Natural killer cell (primary cell): ENCODE results near the gene WFDC8. TPM values are rescaled to one million over a fixed set of nuclear protein-coding genes. Genes with fewer than 3 reads are reported as not detected.

Experiments used
- ATAC-seq, 3 donors: fragments of 150-1000 bp in 2 of 3; fragments of 200-7000 bp in 1 of 3; cut with Tn5 transposase; 1 replicate in 1 of 3; 2 replicates in 2 of 3; pipeline ENCODE4 v1.10.0; 2021; ENCODE audit warnings: mild to moderate bottlenecking in 2 of 3, moderate library complexity in 2 of 3
- DNase-seq, 2 donors: peaks; one replicate each; pipeline versions ENCODE4 v3.0.0 to v3.0.0-alpha.2; 2013 to 2021; ENCODE audit warnings: mixed read lengths in 1 of 2
- H3K27ac ChIP-seq: one replicate; pipeline ENCODE4 v1.5.1; 2013; ENCODE audit warnings: mild to moderate bottlenecking, low read length
- H3K27me3 ChIP-seq: one replicate; pipeline ENCODE4 v1.6.1; 2013; ENCODE audit warnings: low read length; ENCODE audit not compliant: control insufficient read depth, insufficient read depth
- H3K36me3 ChIP-seq: one replicate; pipeline ENCODE4 v1.6.1; 2013; ENCODE audit warnings: low read length; ENCODE audit not compliant: control insufficient read depth, insufficient read depth
- H3K4me1 ChIP-seq: one replicate; pipeline ENCODE4 v1.6.1; 2013; ENCODE audit warnings: low read length; ENCODE audit not compliant: control insufficient read depth, insufficient read depth
- H3K4me3 ChIP-seq: one replicate; pipeline ENCODE4 v1.5.1; 2013; ENCODE audit warnings: low read length
- H3K9me3 ChIP-seq: one replicate; pipeline ENCODE4 v1.6.1; 2013; ENCODE audit warnings: low read length; ENCODE audit not compliant: control insufficient read depth, insufficient read depth
- H3K27ac Mint-ChIP-seq, 2 donors: one replicate each; pipeline ENCODE4 v1.8.0; 2022; ENCODE audit warnings: mild to moderate bottlenecking in 2 of 2, mixed read lengths in 2 of 2, moderate library complexity in 1 of 2
- H3K27me3 Mint-ChIP-seq, 2 donors: one replicate each; pipeline ENCODE4 v1.8.0; 2022; ENCODE audit warnings: low read depth in 2 of 2, mixed read lengths in 2 of 2
- H3K36me3 Mint-ChIP-seq: one replicate; pipeline ENCODE4 v1.8.0; 2022; ENCODE audit warnings: mixed read lengths
- H3K4me1 Mint-ChIP-seq, 2 donors: one replicate each; pipeline ENCODE4 v1.8.0; 2022; ENCODE audit warnings: mixed read lengths in 2 of 2
- H3K4me3 Mint-ChIP-seq: one replicate; pipeline ENCODE4 v1.8.0; 2022; ENCODE audit warnings: mild to moderate bottlenecking, moderate library complexity, mixed read lengths
- H3K9me3 Mint-ChIP-seq, 2 donors: one replicate each; pipeline ENCODE4 v1.8.0; 2022; ENCODE audit warnings: mixed read lengths in 2 of 2
- CTCF ChIP-seq: fragments of 200-600 bp; IDR thresholded peaks from one replicate; pipeline ENCODE4 v1.8.0; 2022; ENCODE audit warnings: antibody characterized with exemption
- WGBS: methylation state at CpG from one replicate; pipeline ENCODE4 v1.1.7; 2013; ENCODE audit warnings: missing lambda C conversion rate; ENCODE audit not compliant: insufficient coverage; 5-methylcytosine and 5-hydroxymethylcytosine counted together
- intact Hi-C: fragments of 100-400 bp; cut with micrococcal nuclease; formaldehyde crosslinking; loops from one replicate; pipeline ENCODE4 v1.14.2; 2022
- total RNA-seq, 4 donors: library from RNA; stranded (reverse); fragments of 120-200 nt in 1 of 4; gene quantifications; one replicate each; pipeline versions ENCODE4 v1.2.3 to v1.2.4, GENCODE V29; 2013 to 2022

The WFDC8 gene
- total RNA-seq, 3 donors from 2014 or later (not counting 1 experiment from before 2014, with no cell fraction given) = not detected

DNA sequence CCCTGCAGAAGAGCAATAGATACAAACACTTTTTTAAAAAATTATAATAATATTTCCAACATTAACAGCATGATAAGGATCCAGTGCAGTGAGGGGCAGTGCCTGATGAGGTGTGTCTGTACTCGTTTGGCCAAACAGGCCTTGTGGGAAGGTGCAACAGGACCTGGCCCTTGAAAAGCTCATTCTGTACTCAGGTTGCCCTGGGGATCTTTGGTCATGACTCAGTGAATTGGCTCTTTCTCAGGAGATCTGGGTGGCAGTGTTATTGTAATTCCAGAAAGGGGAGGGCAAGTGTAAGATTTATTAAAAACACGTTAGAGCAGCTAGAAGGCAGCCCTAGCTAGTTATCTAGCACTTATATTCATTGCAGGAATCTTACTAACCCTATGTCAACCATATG, 60.8 kb downstream of the WFDC8 start:
- H3K9me3 Mint-ChIP-seq = no peaks in the 10 kb centered on the region
- TF ChIP-seq CTCF = no peak
- Histone ChIP-seq H3K36me3 (no peaks in the 10 kb centered on the region), H3K9me3 (no peaks in the 10 kb centered on the region), H3K27ac (no peak overlapping the region), H3K4me1 (no peaks in the 10 kb centered on the region), H3K27me3 (peaks cover 3% of the 10 kb centered on the region), H3K4me3 (no peak overlapping the region)
- intact Hi-C loops = no loop called here
- no peak for ATAC-seq
- DNase-seq = no peak
- peaks cover 18 to 29% of the 10 kb centered on the region in 2 donors for H3K27me3 Mint-ChIP-seq
- 67% methylated on average over 1 of the region's 2 CpGs for WGBS
- H3K4me1 Mint-ChIP-seq = no peaks in the 10 kb centered on the region
- no peak overlapping the region for H3K27ac Mint-ChIP-seq
- H3K36me3 Mint-ChIP-seq = no peaks in the 10 kb centered on the region
- H3K4me3 Mint-ChIP-seq = no peak overlapping the region

DNA sequence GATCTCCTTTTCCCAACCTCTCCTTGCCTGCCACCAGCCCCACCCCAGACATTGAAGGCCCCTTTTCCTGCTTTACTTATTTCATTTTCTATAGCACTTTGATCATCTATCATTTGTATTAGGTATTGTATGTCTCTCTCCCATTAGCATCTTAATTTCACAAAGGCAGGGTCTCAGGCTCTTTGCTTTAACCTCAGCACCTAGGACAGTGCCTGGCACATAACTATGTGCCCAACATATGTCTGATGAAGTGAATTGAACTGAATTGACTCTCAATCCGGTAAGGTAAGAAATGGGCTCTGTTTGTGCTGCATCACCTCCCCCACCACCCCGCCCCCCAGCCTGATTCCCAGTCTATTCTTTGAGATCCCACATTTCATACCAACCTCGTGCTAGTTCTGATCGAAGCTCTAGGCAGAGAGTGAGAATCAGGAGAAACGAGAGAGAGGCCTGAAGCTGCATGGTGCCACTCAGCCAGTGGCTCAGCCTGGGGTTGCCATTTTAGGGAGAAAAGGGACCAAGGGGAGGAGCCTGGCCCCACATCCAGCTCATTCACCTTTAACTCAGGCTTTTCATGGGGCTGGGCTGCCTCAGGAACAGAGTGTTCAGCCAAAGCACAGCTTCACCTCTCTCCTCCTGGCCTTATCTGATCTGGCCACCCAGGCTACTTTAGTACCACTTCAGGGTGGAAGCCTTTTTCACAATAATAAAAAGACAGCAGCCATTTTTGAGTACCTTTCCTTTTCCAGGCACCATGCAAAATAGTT, 63.8 kb downstream of the WFDC8 start, which contains the start of gene SPINT3:
SPINT3 (minus strand) TSS at position 476 of the 767 bp plus-strand sequence; CDS start at position 462, 14 bp downstream.
- 71% methylated on average over 5 of the region's 5 CpGs for WGBS
- Mint-ChIP-seq H3K27me3 (peaks cover 18 to 38% of the 10 kb centered on the region in 2 donors), H3K4me3 (no peak within 1 kb of the TSS), H3K36me3 (no peaks in the 10 kb centered on the region), H3K9me3 (no peaks in the 10 kb centered on the region), H3K4me1 (no peaks in the 10 kb centered on the region), H3K27ac (no peak within 1 kb of the TSS)
- ATAC-seq (no peak), DNase-seq (no peak)
- Histone ChIP-seq H3K4me1 (no peaks in the 10 kb centered on the region), H3K27ac (no peak within 1 kb of the TSS), H3K36me3 (no peaks in the 10 kb centered on the region), H3K9me3 (no peaks in the 10 kb centered on the region), H3K4me3 (no peak within 1 kb of the TSS), H3K27me3 (no peaks in the 10 kb centered on the region)
- intact Hi-C loops = no loop called here
- TF ChIP-seq CTCF = no peak

GRCh38 chr20:45510242-45510862, 68.7 kb downstream of the WFDC8 start:
- Histone ChIP-seq H3K36me3 (no peaks in the 10 kb centered on the region), H3K27me3 (peaks cover 3% of the 10 kb centered on the region), H3K4me3 (no peak overlapping the region), H3K9me3 (no peaks in the 10 kb centered on the region), H3K27ac (no peak overlapping the region), H3K4me1 (no peaks in the 10 kb centered on the region)
- DNase-seq (no peak), ATAC-seq (no peak)
- intact Hi-C loops = no loop called here
- Mint-ChIP-seq H3K9me3 (no peaks in the 10 kb centered on the region), H3K4me1 (no peaks in the 10 kb centered on the region), H3K27me3 (peaks cover 21 to 53% of the 10 kb centered on the region in 2 donors), H3K27ac (no peak overlapping the region), H3K4me3 (no peak overlapping the region), H3K36me3 (no peaks in the 10 kb centered on the region)
- WGBS = 93% methylated on average over 5 of the region's 5 CpGs
- TF ChIP-seq CTCF = no peak
